H1 (cell line): ENCODE results near the gene MAP3K15.

Experiments used
- ATF2 ChIP-seq: IDR thresholded peaks from 2 replicates; pipeline ENCODE4 v1.6.1; 2012; ENCODE audit warnings: low read length, inconsistent platforms
- CTCF ChIP-seq, 3 experiments: IDR thresholded peaks; 1 replicate in 2 of 3; 2 replicates in 1 of 3; pipeline versions ENCODE4 v1.5.1 to v1.6.1; 2011; ENCODE audit warnings: low read length in 3 of 3, mild to moderate bottlenecking in 3 of 3, inconsistent platforms in 2 of 3, low read depth in 1 of 3, moderate library complexity in 1 of 3; ENCODE audit not compliant: insufficient read depth in 1 of 3; ENCODE audit errors: control extremely low read depth in 1 of 3
- EP300 ChIP-seq, 2 experiments: IDR thresholded peaks; 1 replicate in 1 of 2; 2 replicates in 1 of 2; pipeline ENCODE4 v1.6.1; 2011 to 2012; ENCODE audit warnings: low read depth in 2 of 2, low read length in 2 of 2, mild to moderate bottlenecking in 2 of 2, borderline replicate concordance in 1 of 2, inconsistent platforms in 1 of 2, moderate library complexity in 1 of 2
- EZH2 ChIP-seq: fragments of 200-600 bp; sonication (generic); IDR thresholded peaks from 2 replicates; pipeline ENCODE4 v1.7.1; 2012; ENCODE audit warnings: low read depth, mild to moderate bottlenecking, moderate library complexity, low read length, inconsistent platforms; ENCODE audit not compliant: severe bottlenecking
- FOSL1 ChIP-seq: IDR thresholded peaks from 2 replicates; pipeline ENCODE4 v1.6.1; 2011; ENCODE audit warnings: mild to moderate bottlenecking, low read depth, low read length, moderate library complexity; ENCODE audit not compliant: insufficient read depth
- GTF2F1 ChIP-seq: IDR thresholded peaks from 2 replicates; pipeline ENCODE4 v1.6.1; 2012; ENCODE audit warnings: low read depth, low read length, improper control_type of control experiment, borderline replicate concordance
- JUN ChIP-seq: IDR thresholded peaks from 2 replicates; pipeline ENCODE4 v1.6.1; 2011; ENCODE audit warnings: low read depth, mild to moderate bottlenecking, improper control_type of control experiment, low read length
- MAFK ChIP-seq: IDR thresholded peaks from 2 replicates; pipeline ENCODE4 v1.6.1; 2012; ENCODE audit warnings: low read depth, mild to moderate bottlenecking, improper control_type of control experiment, low read length
- PHF8 ChIP-seq: fragments of 200-600 bp; sonication (generic); conservative IDR thresholded peaks from 2 replicates; pipeline ENCODE4 v1.7.1; 2012; ENCODE audit warnings: low read depth, mild to moderate bottlenecking, inconsistent platforms, low read length, moderate library complexity
- POLR2A ChIP-seq, 2 experiments: IDR thresholded peaks; 1 replicate in 1 of 2; 2 replicates in 1 of 2; pipeline ENCODE4 v1.6.1; 2011; ENCODE audit warnings: low read depth in 2 of 2, low read length in 2 of 2, mild to moderate bottlenecking in 2 of 2; ENCODE audit errors: control extremely low read depth in 1 of 2
- POLR2AphosphoS5 ChIP-seq: IDR thresholded peaks from 2 replicates; pipeline ENCODE4 v1.6.1; 2011; ENCODE audit warnings: low read depth, low read length
- SP1 ChIP-seq: IDR thresholded peaks from 2 replicates; pipeline ENCODE4 v1.6.1; 2011; ENCODE audit warnings: low read depth, low read length
- USF2 ChIP-seq: IDR thresholded peaks from 2 replicates; pipeline ENCODE4 v1.6.1; 2011; ENCODE audit warnings: low read length, improper control_type of control experiment

GRCh38 chrX:19446397-19446796, 68.9 kb downstream of the MAP3K15 start:
- TF ChIP-seq POLR2A (IDR thresholded peaks at IDR 0.05; ENCODE audit: control extremely low read depth in 1 of 2, low read depth in 2 of 2, low read length in 2 of 2) (no peak), MAFK (no peak), POLR2AphosphoS5 (no peak), CTCF (IDR thresholded peaks at IDR 0.05; ENCODE audit: control extremely low read depth in 1 of 3, insufficient read depth in 1 of 3, low read depth in 1 of 3, low read length in 3 of 3) (no peak), EP300 (IDR thresholded peaks at IDR 0.05; ENCODE audit: borderline replicate concordance in 1 of 2, low read depth in 2 of 2, low read length in 2 of 2) (no peak), USF2 (no peak), FOSL1 (no peak), EZH2 (no peak), SP1 (no peak), JUN (no peak), GTF2F1 (no peak), ATF2 (no peak), PHF8 (no peak)
